ENCODE results near the gene PCDH15. TPM values are rescaled to one million over a fixed set of nuclear protein-coding genes. Genes with fewer than 3 reads are reported as not detected.

The PCDH15 gene
- total and polyA plus RNA-seq, 2 of the 8 experiments (the other 6 are each of a cell fraction or from before 2014, with no cell fraction given), result 0.11 TPM; not detected in 1

DNA sequence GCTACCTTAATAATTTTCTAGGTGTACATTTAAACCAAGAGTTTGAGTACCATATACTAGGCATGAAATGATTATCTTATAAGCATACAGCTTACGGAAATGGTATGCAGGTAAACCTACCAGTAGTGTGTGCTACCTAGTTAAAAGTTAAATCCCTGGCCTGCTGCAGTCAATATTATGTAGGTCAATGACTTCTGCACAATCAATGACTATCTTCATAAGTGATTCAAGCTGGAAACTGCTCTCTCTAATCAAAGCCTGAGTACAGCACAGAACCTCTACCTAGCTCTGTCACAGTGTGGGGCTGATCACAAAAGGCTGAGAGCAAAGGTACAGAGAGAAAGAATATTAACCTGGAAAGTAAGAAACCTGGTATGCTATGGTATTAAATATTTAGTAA lies 733.7 kb downstream of the PCDH15 start:
- H3K4ac ChIP-seq (replicated peaks; ENCODE audit: insufficient read length, low read depth, low read length), result no peak overlapping the region
- H2BK120ac ChIP-seq (replicated peaks; ENCODE audit: low read depth, low read length), result no peak overlapping the region
- H3K36me3 ChIP-seq (ENCODE audit: control insufficient read depth in 2 of 4, insufficient read depth in 4 of 4, low read length in 3 of 4), result no peaks in the 10 kb centered on the region
- no peak for TF ChIP-seq TAF7 (optimal IDR thresholded peaks at IDR 0.05; ENCODE audit: borderline replicate concordance, low read depth, low read length)
- TF ChIP-seq RAD21 (IDR thresholded peaks at IDR 0.05 in 1 of 2, conservative IDR thresholded peaks at IDR 0.05 in 1 of 2; ENCODE audit: low read depth in 2 of 2, low read length in 2 of 2), result no peak
- no peaks in the 10 kb centered on the region for H3K23me2 ChIP-seq (ENCODE audit: low read depth, low read length)
- H4K91ac ChIP-seq (replicated peaks; ENCODE audit: insufficient read length, low read length), result no peak overlapping the region
- CTCF ChIA-PET (ENCODE audit: partially characterized antibody), result no interaction called here
- H3K4me2 ChIP-seq (ENCODE audit: insufficient read depth in 1 of 2, low read depth in 2 of 2, low read length in 2 of 2), result no peak overlapping the region
- no peak overlapping the region for H2BK20ac ChIP-seq (ENCODE audit: low read length)
- H4K8ac ChIP-seq (ENCODE audit: extremely low read depth, insufficient read depth, low read length), result no peak overlapping the region
- H3K79me2 ChIP-seq (ENCODE audit: control insufficient read depth in 1 of 2, insufficient read depth in 2 of 2, low read length in 2 of 2), result no peaks in the 10 kb centered on the region
- no peak for FAIRE-seq
- no peak overlapping the region for H4K5ac ChIP-seq (ENCODE audit: insufficient read length, low read depth, low read length)
- H3K27ac ChIP-seq (ENCODE audit: low read depth, low read length), result no peak overlapping the region
- H3K9me3 ChIP-seq (ENCODE audit: insufficient read depth in 2 of 2, low read depth in 1 of 2, low read length in 1 of 2), result no peaks in the 10 kb centered on the region
- H3K18ac ChIP-seq (ENCODE audit: extremely low read depth, low read length), result no peak overlapping the region
- POLR2A ChIA-PET (ENCODE audit: partially characterized antibody), result no interaction called here
- H2AFZ ChIP-seq (ENCODE audit: low read length), result no peak overlapping the region
- no peak overlapping the region for H2BK15ac ChIP-seq (ENCODE audit: low read length)
- no peak overlapping the region for H3K14ac ChIP-seq (ENCODE audit: insufficient read length)
- H4K20me1 ChIP-seq (replicated peaks in 1 of 2; ENCODE audit: control insufficient read depth in 1 of 2, insufficient read depth in 2 of 2, low read length in 2 of 2), result no peaks in the 10 kb centered on the region
- no peak overlapping the region for H2BK5ac ChIP-seq (ENCODE audit: low read depth, low read length)
- no peak overlapping the region for H2AK5ac ChIP-seq (ENCODE audit: low read depth, low read length)
- H3K4me1 ChIP-seq (replicated peaks in 1 of 4; ENCODE audit: control insufficient read depth in 3 of 4, insufficient read depth in 4 of 4, low read length in 3 of 4), result no peaks in the 10 kb centered on the region
- WGBS, 2 experiments (ENCODE audit: extremely low coverage in 1 of 2, insufficient coverage in 1 of 2, insufficient read length in 1 of 2, insufficient replicate concordance in 2 of 2, low coverage in 1 of 2, low lambda C conversion rate in 2 of 2, missing lambda C conversion rate in 1 of 2), result 86% methylated on average over 1 of the region's 1 CpG; no CpG with 5 or more reads in 1 of the 2 experiments
- H3K79me1 ChIP-seq (ENCODE audit: low read depth, low read length), result no peaks in the 10 kb centered on the region
- H3K9ac ChIP-seq (replicated peaks in 1 of 4; ENCODE audit: extremely low read depth in 1 of 4, low read depth in 3 of 4, low read length in 3 of 4), result no peak overlapping the region
- no peak overlapping the region for H2BK12ac ChIP-seq (ENCODE audit: low read depth, low read length)
- DNase-seq (ENCODE audit: low read depth in 1 of 2, low spot score in 2 of 2), result no peak
- no peak overlapping the region for H3K56ac ChIP-seq (replicated peaks; ENCODE audit: insufficient read length, low read depth, low read length)
- H3K27me3 ChIP-seq (replicated peaks in 1 of 4; ENCODE audit: control insufficient read depth in 3 of 4, extremely low read depth in 1 of 4, insufficient read depth in 3 of 4, low read length in 3 of 4), result no peaks in the 10 kb centered on the region
- no peak overlapping the region for H3K23ac ChIP-seq (ENCODE audit: insufficient read length)
- H3K4me3 ChIP-seq (ENCODE audit: extremely low read depth in 1 of 4, insufficient read depth in 2 of 4, low read depth in 3 of 4, low read length in 4 of 4), result no peak overlapping the region
